ENCODE data around the gene IMMT.

The IMMT gene

GRCh38 chr2:86143926-86144685, 51.2 kb downstream of the IMMT start:
- DNase-seq (ENCODE audit: low read depth in 3 of 3, low spot score in 1 of 3), result no peak

GRCh38 chr2:86143307-86143706, 52.0 kb downstream of the IMMT start:
- DNase-seq (ENCODE audit: low read depth in 3 of 3, low spot score in 1 of 3), result no peak

- DNase-seq (ENCODE audit: low read depth in 3 of 3, low spot score in 1 of 3), result no peak
Measured at GRCh38 chr2:86142436-86143257, 52.6 kb downstream of the IMMT start.

GRCh38 chr2:86140969-86141392, 54.3 kb downstream of the IMMT start:
- DNase-seq (ENCODE audit: low read depth in 3 of 3, low spot score in 1 of 3), result no peak

- no peak for DNase-seq (ENCODE audit: low read depth in 3 of 3, low spot score in 1 of 3)
Measured at GRCh38 chr2:86139981-86140380, 55.3 kb downstream of the IMMT start.

- no peak for DNase-seq (ENCODE audit: low read depth in 3 of 3, low spot score in 1 of 3)
Measured at GRCh38 chr2:86138736-86139625, 56.3 kb downstream of the IMMT start.

GRCh38 chr2:86136141-86136540, 59.1 kb downstream of the IMMT start:
- DNase-seq (ENCODE audit: low read depth in 3 of 3, low spot score in 1 of 3), result no peak

- no peak for DNase-seq (ENCODE audit: low read depth in 3 of 3, low spot score in 1 of 3)
Measured at GRCh38 chr2:86135653-86136052, 59.6 kb downstream of the IMMT start.

- no peak for DNase-seq (ENCODE audit: low read depth in 3 of 3, low spot score in 1 of 3)
Measured at GRCh38 chr2:86134709-86135108, 60.6 kb downstream of the IMMT start.

GRCh38 chr2:86124683-86125082, 70.6 kb downstream of the IMMT start:
- DNase-seq (ENCODE audit: low read depth in 3 of 3, low spot score in 1 of 3), result no peak

GRCh38 chr2:86123328-86123925, 71.8 kb downstream of the IMMT start:
- DNase-seq (ENCODE audit: low read depth in 3 of 3, low spot score in 1 of 3), result no peak

- no peak for DNase-seq (ENCODE audit: low read depth in 3 of 3, low spot score in 1 of 3)
Measured at GRCh38 chr2:86118130-86118529, 77.1 kb downstream of the IMMT start.

GRCh38 chr2:86107031-86107430, 88.2 kb downstream of the IMMT start:
- no peak for DNase-seq (ENCODE audit: low read depth in 3 of 3, low spot score in 1 of 3)

- peak; percentile 75 to 84 (median 78) for DNase-seq (ENCODE audit: low read depth in 3 of 3, low spot score in 1 of 3)
Measured at GRCh38 chr2:86105969-86106945, 89.0 kb downstream of the IMMT start, which contains the start of gene PTCD3. PTCD3 (plus strand) TSS chr2:86106235; CDS start chr2:86106248, 13 bp downstream.

GRCh38 chr2:86105252-86105968, 89.9 kb downstream of the IMMT start, which contains the start of gene POLR1A:
POLR1A (minus strand) TSS chr2:86105886; CDS start chr2:86105776, 110 bp downstream.
- peak; percentile 44 to 58 (median 53) for DNase-seq (ENCODE audit: low read depth in 3 of 3, low spot score in 1 of 3)

GRCh38 chr2:86102157-86102556, 93.1 kb downstream of the IMMT start:
- DNase-seq (ENCODE audit: low read depth in 3 of 3, low spot score in 1 of 3), result no peak

- no peak for DNase-seq (ENCODE audit: low read depth in 3 of 3, low spot score in 1 of 3)
Measured at GRCh38 chr2:86097913-86098312, 97.3 kb downstream of the IMMT start.

GRCh38 chr2:86097114-86097896, 98.0 kb downstream of the IMMT start:
- DNase-seq (ENCODE audit: low read depth in 3 of 3, low spot score in 1 of 3), result no peak
